ENCODE measurements around the gene GABRG3. TPM values are rescaled to one million over a fixed set of nuclear protein-coding genes. Genes with fewer than 3 reads are reported as not detected.

The GABRG3 gene
- polyA plus RNA-seq, 1 experiment, result not detected

GRCh38 chr15:27561816-27562215 is 590.8 kb downstream of the GABRG3 start:
- POLR2A ChIA-PET, result no interaction called here

GRCh38 chr15:27563765-27564370 is 592.9 kb downstream of the GABRG3 start:
- TF ChIP-seq, protein P1, sequence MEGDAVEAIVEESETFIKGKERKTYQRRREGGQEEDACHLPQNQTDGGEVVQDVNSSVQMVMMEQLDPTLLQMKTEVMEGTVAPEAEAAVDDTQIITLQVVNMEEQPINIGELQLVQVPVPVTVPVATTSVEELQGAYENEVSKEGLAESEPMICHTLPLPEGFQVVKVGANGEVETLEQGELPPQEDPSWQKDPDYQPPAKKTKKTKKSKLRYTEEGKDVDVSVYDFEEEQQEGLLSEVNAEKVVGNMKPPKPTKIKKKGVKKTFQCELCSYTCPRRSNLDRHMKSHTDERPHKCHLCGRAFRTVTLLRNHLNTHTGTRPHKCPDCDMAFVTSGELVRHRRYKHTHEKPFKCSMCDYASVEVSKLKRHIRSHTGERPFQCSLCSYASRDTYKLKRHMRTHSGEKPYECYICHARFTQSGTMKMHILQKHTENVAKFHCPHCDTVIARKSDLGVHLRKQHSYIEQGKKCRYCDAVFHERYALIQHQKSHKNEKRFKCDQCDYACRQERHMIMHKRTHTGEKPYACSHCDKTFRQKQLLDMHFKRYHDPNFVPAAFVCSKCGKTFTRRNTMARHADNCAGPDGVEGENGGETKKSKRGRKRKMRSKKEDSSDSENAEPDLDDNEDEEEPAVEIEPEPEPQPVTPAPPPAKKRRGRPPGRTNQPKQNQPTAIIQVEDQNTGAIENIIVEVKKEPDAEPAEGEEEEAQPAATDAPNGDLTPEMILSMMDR (IDR thresholded peaks at IDR 0.05; ENCODE audit: insufficient read depth, low read depth, low read length), result no peak
- CTCF ChIA-PET, result no interaction called here
- H3K4me3 ChIP-seq (ENCODE audit: low read depth, low read length), result no peak overlapping the region
- POLR2A ChIA-PET, result no interaction called here
- H3K36me3 ChIP-seq (ENCODE audit: control insufficient read depth, insufficient read depth, low read length), result no peaks in the 10 kb centered on the region
- no peak for DNase-seq (ENCODE audit: low read depth)
- H3K27me3 ChIP-seq (ENCODE audit: control insufficient read depth, insufficient read depth, low read length), result no peaks in the 10 kb centered on the region

More at GRCh38 chr15:27561816-27562215, 590.8 kb downstream of the GABRG3 start:
- H3K4me3 ChIP-seq (ENCODE audit: low read depth, low read length), result no peak overlapping the region
- TF ChIP-seq, protein P1 (IDR thresholded peaks at IDR 0.05; ENCODE audit: insufficient read depth, low read depth, low read length), result no peak
- no peak for DNase-seq (ENCODE audit: low read depth)
- no peaks in the 10 kb centered on the region for H3K27me3 ChIP-seq (ENCODE audit: control insufficient read depth, insufficient read depth, low read length)
- CTCF ChIA-PET, result no interaction called here
- H3K36me3 ChIP-seq (ENCODE audit: control insufficient read depth, insufficient read depth, low read length), result no peaks in the 10 kb centered on the region

DNA sequence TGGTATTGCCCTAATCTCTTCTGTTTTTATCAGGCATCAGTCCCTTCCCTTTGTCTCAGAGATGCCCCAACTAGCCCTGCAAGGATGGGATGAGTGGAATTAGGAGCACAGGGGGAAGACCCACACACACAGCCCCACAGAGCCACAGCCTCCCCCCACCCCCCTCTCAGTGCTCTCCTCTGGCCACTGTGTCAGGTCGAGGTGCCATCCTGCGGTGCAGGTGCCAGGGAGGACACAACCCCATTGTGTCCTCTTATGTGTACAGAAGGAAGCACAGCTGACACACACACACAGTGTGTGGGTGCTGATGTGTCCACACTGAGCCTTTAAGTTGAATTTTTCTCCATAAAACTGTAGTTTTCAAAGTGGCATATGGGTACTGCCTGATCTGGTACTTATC is 593.7 kb downstream of the GABRG3 start:
- CTCF ChIA-PET, result no interaction called here
- no peak for DNase-seq (ENCODE audit: low read depth)
- H3K36me3 ChIP-seq (ENCODE audit: control insufficient read depth, insufficient read depth, low read length), result no peaks in the 10 kb centered on the region
- no peaks in the 10 kb centered on the region for H3K27me3 ChIP-seq (ENCODE audit: control insufficient read depth, insufficient read depth, low read length)
- TF ChIP-seq, protein P1 (IDR thresholded peaks at IDR 0.05; ENCODE audit: insufficient read depth, low read depth, low read length), result no peak
- H3K4me3 ChIP-seq (ENCODE audit: low read depth, low read length), result no peak overlapping the region
- POLR2A ChIA-PET, result no interaction called here

DNA sequence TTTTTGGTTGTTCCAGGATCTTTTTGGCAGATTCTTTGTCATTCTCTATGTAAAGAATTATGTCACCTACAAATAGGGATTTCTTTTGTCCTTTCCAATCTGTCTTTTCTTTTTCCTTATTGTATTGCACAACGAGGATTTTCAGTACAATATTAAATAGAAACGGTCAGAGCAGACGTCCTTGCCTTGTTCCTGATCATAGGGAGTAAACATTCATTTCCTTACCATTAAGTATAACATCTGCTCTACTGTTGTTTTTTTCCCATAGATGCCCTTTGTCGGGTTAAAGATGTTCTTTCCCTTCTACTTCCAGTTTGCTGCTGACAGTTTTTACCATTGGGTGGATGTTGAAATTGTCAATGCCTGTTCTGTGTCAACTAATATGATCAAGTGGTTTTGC is 599.8 kb downstream of the GABRG3 start:
- CTCF ChIA-PET, result no interaction called here
- TF ChIP-seq, protein P1 (IDR thresholded peaks at IDR 0.05; ENCODE audit: insufficient read depth, low read depth, low read length), result no peak
- DNase-seq (ENCODE audit: low read depth), result no peak
- H3K36me3 ChIP-seq (ENCODE audit: control insufficient read depth, insufficient read depth, low read length), result no peaks in the 10 kb centered on the region
- H3K27me3 ChIP-seq (ENCODE audit: control insufficient read depth, insufficient read depth, low read length), result no peaks in the 10 kb centered on the region
- no peak overlapping the region for H3K4me3 ChIP-seq (ENCODE audit: low read depth, low read length)
- POLR2A ChIA-PET, result no interaction called here

DNA sequence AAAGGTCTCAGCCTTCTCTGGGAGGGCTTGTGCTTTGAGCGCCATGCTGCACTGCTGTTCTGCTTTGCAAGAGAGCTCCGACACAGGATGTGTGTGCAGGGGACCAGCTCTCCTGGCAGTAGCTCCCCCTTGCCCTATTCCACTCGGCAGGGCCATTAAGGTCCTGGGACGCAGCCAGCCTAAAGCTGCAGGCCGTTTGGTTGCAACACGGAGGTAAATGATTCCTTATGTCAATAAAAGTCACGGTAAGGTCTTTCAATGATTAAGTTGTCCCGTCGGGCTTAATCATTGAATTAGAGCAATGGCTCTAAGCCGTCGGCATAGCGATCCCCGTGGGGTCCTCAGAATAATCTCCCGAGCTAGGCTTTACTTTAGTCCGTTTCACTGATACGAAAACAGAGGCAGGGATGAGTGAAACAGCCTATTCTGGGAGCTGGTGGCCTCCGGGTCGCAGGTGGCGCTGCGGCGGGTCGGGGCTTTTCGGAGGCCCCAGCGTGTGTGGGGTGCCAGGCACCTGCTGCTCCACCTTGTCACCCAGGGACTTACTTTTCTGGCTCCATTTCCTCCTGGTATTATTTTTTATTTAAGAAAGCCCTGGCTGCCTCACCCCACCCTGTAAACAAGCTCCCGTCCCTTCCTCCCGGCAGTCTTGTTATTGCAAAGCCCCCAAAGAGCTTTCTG is 603.0 kb downstream of the GABRG3 start:
- TF ChIP-seq, protein P1 (IDR thresholded peaks at IDR 0.05; ENCODE audit: insufficient read depth, low read depth, low read length), result no peak
- no peak for DNase-seq (ENCODE audit: low read depth)
- ChIA-PET CTCF (no interaction called here), POLR2A (no interaction called here)
- Histone ChIP-seq H3K4me3 (ENCODE audit: low read depth, low read length) (no peak overlapping the region), H3K27me3 (ENCODE audit: control insufficient read depth, insufficient read depth, low read length) (no peaks in the 10 kb centered on the region), H3K36me3 (ENCODE audit: control insufficient read depth, insufficient read depth, low read length) (no peaks in the 10 kb centered on the region)

All from BJ (cell line).